ENCODE data around the gene B4GALT6. TPM values are rescaled to one million over a fixed set of nuclear protein-coding genes. Genes with fewer than 3 reads are reported as not detected.

Gene B4GALT6
- total RNA-seq, 2 experiments from 2014 or later = 3.1 to 3.2 TPM

- Mint-ChIP-seq H3K27me3 (peaks cover 19% of the 10 kb centered on the region), H3K9me3 (no peaks in the 10 kb centered on the region), H3K4me3 (no peak overlapping the region), H3K4me1 (peaks cover 19% of the 10 kb centered on the region), H3K27ac (peak overlapping the region; percentile 65), H3K36me3 (no peaks in the 10 kb centered on the region)
- DNase-seq = peak; percentile 34
Observed at GRCh38 chr18:31657823-31658669, 26.3 kb downstream of the B4GALT6 start.

GRCh38 chr18:31656754-31657153, 27.6 kb downstream of the B4GALT6 start:
- Mint-ChIP-seq H3K9me3 (no peaks in the 10 kb centered on the region), H3K27ac (no peak overlapping the region), H3K4me3 (no peak overlapping the region), H3K27me3 (peaks cover 32% of the 10 kb centered on the region), H3K36me3 (no peaks in the 10 kb centered on the region), H3K4me1 (peaks cover 19% of the 10 kb centered on the region)
- DNase-seq = no peak

- Mint-ChIP-seq H3K4me3 (no peak overlapping the region), H3K9me3 (no peaks in the 10 kb centered on the region), H3K27ac (no peak overlapping the region), H3K27me3 (peaks cover 39% of the 10 kb centered on the region), H3K4me1 (peaks cover 19% of the 10 kb centered on the region), H3K36me3 (no peaks in the 10 kb centered on the region)
- no peak for DNase-seq
Observed at GRCh38 chr18:31655354-31655753, 29.0 kb downstream of the B4GALT6 start.

GRCh38 chr18:31652877-31653276, 31.5 kb downstream of the B4GALT6 start:
- Mint-ChIP-seq H3K27ac (no peak overlapping the region), H3K36me3 (no peaks in the 10 kb centered on the region), H3K27me3 (peaks cover 49% of the 10 kb centered on the region), H3K9me3 (no peaks in the 10 kb centered on the region), H3K4me1 (peaks cover 3% of the 10 kb centered on the region), H3K4me3 (no peak overlapping the region)
- DNase-seq = no peak

- H3K36me3 Mint-ChIP-seq = no peaks in the 10 kb centered on the region
- no peak overlapping the region for H3K4me3 Mint-ChIP-seq
- H3K27ac Mint-ChIP-seq = no peak overlapping the region
- H3K27me3 Mint-ChIP-seq = peaks cover 49% of the 10 kb centered on the region
- no peak for DNase-seq
- H3K4me1 Mint-ChIP-seq = peaks cover 3% of the 10 kb centered on the region
- no peaks in the 10 kb centered on the region for H3K9me3 Mint-ChIP-seq
Observed at GRCh38 chr18:31652357-31652756, 32.0 kb downstream of the B4GALT6 start.

GRCh38 chr18:31651369-31651768, 33.0 kb downstream of the B4GALT6 start:
- H3K36me3 Mint-ChIP-seq = no peaks in the 10 kb centered on the region
- H3K27me3 Mint-ChIP-seq = peaks cover 49% of the 10 kb centered on the region
- H3K4me1 Mint-ChIP-seq = peaks cover 10% of the 10 kb centered on the region
- no peak overlapping the region for H3K4me3 Mint-ChIP-seq
- no peak for DNase-seq
- H3K27ac Mint-ChIP-seq = no peak overlapping the region
- H3K9me3 Mint-ChIP-seq = no peaks in the 10 kb centered on the region

- no peak for DNase-seq
- H3K36me3 Mint-ChIP-seq = no peaks in the 10 kb centered on the region
- H3K4me3 Mint-ChIP-seq = no peak overlapping the region
- H3K9me3 Mint-ChIP-seq = no peaks in the 10 kb centered on the region
- H3K4me1 Mint-ChIP-seq = peaks cover 16% of the 10 kb centered on the region
- peaks cover 43% of the 10 kb centered on the region for H3K27me3 Mint-ChIP-seq
- H3K27ac Mint-ChIP-seq = no peak overlapping the region
Observed at GRCh38 chr18:31649978-31650719, 34.2 kb downstream of the B4GALT6 start.

- Mint-ChIP-seq H3K27me3 (peaks cover 41% of the 10 kb centered on the region), H3K27ac (no peak overlapping the region), H3K4me3 (no peak overlapping the region), H3K36me3 (no peaks in the 10 kb centered on the region), H3K4me1 (peaks cover 16% of the 10 kb centered on the region), H3K9me3 (no peaks in the 10 kb centered on the region)
- DNase-seq = no peak
Observed at GRCh38 chr18:31649449-31649848, 34.9 kb downstream of the B4GALT6 start.

- Mint-ChIP-seq H3K4me1 (peaks cover 16% of the 10 kb centered on the region), H3K36me3 (no peaks in the 10 kb centered on the region), H3K4me3 (no peak overlapping the region), H3K9me3 (no peaks in the 10 kb centered on the region), H3K27me3 (peaks cover 41% of the 10 kb centered on the region), H3K27ac (no peak overlapping the region)
- DNase-seq = no peak
Observed at GRCh38 chr18:31648966-31649429, 35.4 kb downstream of the B4GALT6 start.

GRCh38 chr18:31648458-31648857, 35.9 kb downstream of the B4GALT6 start:
- DNase-seq = no peak
- Mint-ChIP-seq H3K27me3 (peaks cover 37% of the 10 kb centered on the region), H3K36me3 (no peaks in the 10 kb centered on the region), H3K4me3 (no peak overlapping the region), H3K9me3 (no peaks in the 10 kb centered on the region), H3K4me1 (peaks cover 16% of the 10 kb centered on the region), H3K27ac (no peak overlapping the region)

GRCh38 chr18:31647127-31647753, 37.1 kb downstream of the B4GALT6 start:
- no peak for DNase-seq
- Mint-ChIP-seq H3K27me3 (peaks cover 26% of the 10 kb centered on the region), H3K4me1 (peaks cover 16% of the 10 kb centered on the region), H3K4me3 (no peak overlapping the region), H3K9me3 (no peaks in the 10 kb centered on the region), H3K36me3 (no peaks in the 10 kb centered on the region), H3K27ac (no peak overlapping the region)

- no peaks in the 10 kb centered on the region for H3K9me3 Mint-ChIP-seq
- DNase-seq = no peak
- H3K4me3 Mint-ChIP-seq = peak overlapping the region; percentile 6
- peak overlapping the region; percentile 23 for H3K27ac Mint-ChIP-seq
- no peaks in the 10 kb centered on the region for H3K36me3 Mint-ChIP-seq
- peaks cover 19% of the 10 kb centered on the region for H3K27me3 Mint-ChIP-seq
- H3K4me1 Mint-ChIP-seq = peaks cover 16% of the 10 kb centered on the region
Observed at GRCh38 chr18:31646332-31647126, 37.9 kb downstream of the B4GALT6 start.

- DNase-seq = no peak
- Mint-ChIP-seq H3K36me3 (no peaks in the 10 kb centered on the region), H3K4me1 (peaks cover 16% of the 10 kb centered on the region), H3K4me3 (no peak overlapping the region), H3K9me3 (no peaks in the 10 kb centered on the region), H3K27me3 (peaks cover 16% of the 10 kb centered on the region), H3K27ac (no peak overlapping the region)
Observed at GRCh38 chr18:31645411-31645810, 39.0 kb downstream of the B4GALT6 start.

- no peak for DNase-seq
- H3K36me3 Mint-ChIP-seq = no peaks in the 10 kb centered on the region
- no peaks in the 10 kb centered on the region for H3K9me3 Mint-ChIP-seq
- H3K27me3 Mint-ChIP-seq = peaks cover 6% of the 10 kb centered on the region
- peaks cover 14% of the 10 kb centered on the region for H3K4me1 Mint-ChIP-seq
- no peak overlapping the region for H3K27ac Mint-ChIP-seq
- no peak overlapping the region for H3K4me3 Mint-ChIP-seq
Observed at GRCh38 chr18:31643003-31643402, 41.4 kb downstream of the B4GALT6 start.

All from activated naive CD8-positive, alpha-beta T cell treated with anti-CD3 and anti-CD28 coated beads for 36 hours (primary cell).